Sigmoid colon (tissue), 4 donors: Measurements from ENCODE around the gene OR13C2.

Experiments
- EP300 ChIP-seq, 4 donors: sonication (generic); formaldehyde crosslinking; IDR thresholded peaks; one replicate each; pipeline ENCODE4 v1.6.1; 2017; ENCODE audit warnings: antibody characterized with exemption in 4 of 4
- TF ChIP-seq, protein P1 (sequence below), 4 experiments: fragments of 450-650 bp in 3 of 4; fragments of 200-600 bp in 1 of 4; IDR thresholded peaks; one replicate each; pipeline ENCODE4 v1.5.1; 2016 to 2019; ENCODE audit warnings: antibody characterized with exemption in 4 of 4, mild to moderate bottlenecking in 3 of 4, moderate library complexity in 2 of 4

DNA sequence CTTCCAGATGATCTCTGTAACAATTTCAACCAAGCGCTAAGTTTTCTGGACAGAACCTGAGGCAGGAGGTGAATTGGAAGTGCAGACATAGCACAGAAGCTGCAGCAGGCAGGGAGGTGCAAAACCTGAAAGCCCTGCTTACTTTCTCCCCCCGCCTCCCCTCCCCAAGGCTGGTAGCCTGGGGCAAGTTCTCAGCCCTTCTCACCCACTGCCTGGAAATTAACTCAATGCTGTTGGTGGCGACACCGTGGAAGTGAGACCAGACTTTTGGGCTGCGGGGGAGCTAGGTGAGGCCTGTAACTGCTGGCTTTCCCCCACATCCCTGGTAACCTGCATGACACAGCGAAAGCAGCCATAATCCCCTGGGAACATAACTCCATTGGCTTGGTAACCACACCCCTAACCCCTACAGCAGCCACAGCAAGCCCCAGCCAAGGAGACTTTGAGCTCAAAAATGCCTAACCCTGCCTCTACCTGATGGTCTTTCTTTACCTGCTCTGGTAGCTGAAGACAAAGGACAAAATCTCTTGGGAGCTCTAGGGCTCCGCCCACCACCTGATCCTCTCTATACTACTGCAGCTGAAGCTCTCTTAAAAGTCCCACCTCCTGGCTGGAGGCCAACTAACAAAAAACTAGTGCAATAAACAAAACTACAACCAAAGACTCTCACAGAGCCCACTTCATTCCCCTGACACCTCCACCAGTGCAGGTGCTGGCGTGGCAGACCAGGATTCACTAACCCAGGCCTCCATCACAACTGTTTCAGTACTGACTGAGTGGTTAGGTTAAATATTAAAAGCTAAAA lies 48.4 kb downstream of the OR13C2 start:
- TF ChIP-seq, protein P1, sequence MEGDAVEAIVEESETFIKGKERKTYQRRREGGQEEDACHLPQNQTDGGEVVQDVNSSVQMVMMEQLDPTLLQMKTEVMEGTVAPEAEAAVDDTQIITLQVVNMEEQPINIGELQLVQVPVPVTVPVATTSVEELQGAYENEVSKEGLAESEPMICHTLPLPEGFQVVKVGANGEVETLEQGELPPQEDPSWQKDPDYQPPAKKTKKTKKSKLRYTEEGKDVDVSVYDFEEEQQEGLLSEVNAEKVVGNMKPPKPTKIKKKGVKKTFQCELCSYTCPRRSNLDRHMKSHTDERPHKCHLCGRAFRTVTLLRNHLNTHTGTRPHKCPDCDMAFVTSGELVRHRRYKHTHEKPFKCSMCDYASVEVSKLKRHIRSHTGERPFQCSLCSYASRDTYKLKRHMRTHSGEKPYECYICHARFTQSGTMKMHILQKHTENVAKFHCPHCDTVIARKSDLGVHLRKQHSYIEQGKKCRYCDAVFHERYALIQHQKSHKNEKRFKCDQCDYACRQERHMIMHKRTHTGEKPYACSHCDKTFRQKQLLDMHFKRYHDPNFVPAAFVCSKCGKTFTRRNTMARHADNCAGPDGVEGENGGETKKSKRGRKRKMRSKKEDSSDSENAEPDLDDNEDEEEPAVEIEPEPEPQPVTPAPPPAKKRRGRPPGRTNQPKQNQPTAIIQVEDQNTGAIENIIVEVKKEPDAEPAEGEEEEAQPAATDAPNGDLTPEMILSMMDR (IDR thresholded peaks at IDR 0.05): no peak
- no peak for TF ChIP-seq EP300 (IDR thresholded peaks at IDR 0.05)
